Measurements from ENCODE around the gene MMP2.

DNA sequence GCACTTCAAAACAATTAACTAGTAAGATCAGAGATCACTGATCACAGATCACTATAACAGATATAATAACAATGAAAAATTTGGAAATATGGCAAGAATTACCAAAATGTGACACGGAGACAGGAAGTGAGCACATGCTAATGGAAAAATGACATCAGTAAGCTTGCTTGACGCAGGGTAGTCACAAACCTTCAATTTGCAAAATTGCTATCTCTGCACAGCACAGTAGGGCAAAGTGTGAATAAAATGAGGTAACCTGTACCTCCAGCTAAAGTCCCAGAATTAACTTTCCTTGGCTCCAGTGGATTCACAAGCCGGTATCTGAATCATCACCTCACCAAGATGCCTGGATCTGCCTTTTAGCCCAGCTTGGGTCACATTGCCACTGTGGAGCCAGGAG is 4.2 kb upstream of the MMP2 start:
- TF ChIP-seq, protein P1, sequence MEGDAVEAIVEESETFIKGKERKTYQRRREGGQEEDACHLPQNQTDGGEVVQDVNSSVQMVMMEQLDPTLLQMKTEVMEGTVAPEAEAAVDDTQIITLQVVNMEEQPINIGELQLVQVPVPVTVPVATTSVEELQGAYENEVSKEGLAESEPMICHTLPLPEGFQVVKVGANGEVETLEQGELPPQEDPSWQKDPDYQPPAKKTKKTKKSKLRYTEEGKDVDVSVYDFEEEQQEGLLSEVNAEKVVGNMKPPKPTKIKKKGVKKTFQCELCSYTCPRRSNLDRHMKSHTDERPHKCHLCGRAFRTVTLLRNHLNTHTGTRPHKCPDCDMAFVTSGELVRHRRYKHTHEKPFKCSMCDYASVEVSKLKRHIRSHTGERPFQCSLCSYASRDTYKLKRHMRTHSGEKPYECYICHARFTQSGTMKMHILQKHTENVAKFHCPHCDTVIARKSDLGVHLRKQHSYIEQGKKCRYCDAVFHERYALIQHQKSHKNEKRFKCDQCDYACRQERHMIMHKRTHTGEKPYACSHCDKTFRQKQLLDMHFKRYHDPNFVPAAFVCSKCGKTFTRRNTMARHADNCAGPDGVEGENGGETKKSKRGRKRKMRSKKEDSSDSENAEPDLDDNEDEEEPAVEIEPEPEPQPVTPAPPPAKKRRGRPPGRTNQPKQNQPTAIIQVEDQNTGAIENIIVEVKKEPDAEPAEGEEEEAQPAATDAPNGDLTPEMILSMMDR (IDR thresholded peaks at IDR 0.05; ENCODE audit: low read length), result no peak
- TF ChIP-seq EZH2phosphoT487 (IDR thresholded peaks at IDR 0.05; ENCODE audit: low read length) (no peak), EZH2 (optimal IDR thresholded peaks at IDR 0.05; ENCODE audit: low read depth, low read length) (no peak)
